Measurements from ENCODE around the gene MED15.
"Not testable (repeated sequence)": the region's sequence is repeated elsewhere in the genome, so short reads cannot be mapped to it uniquely, and the experiment has no call there.

The MED15 gene

DNA sequence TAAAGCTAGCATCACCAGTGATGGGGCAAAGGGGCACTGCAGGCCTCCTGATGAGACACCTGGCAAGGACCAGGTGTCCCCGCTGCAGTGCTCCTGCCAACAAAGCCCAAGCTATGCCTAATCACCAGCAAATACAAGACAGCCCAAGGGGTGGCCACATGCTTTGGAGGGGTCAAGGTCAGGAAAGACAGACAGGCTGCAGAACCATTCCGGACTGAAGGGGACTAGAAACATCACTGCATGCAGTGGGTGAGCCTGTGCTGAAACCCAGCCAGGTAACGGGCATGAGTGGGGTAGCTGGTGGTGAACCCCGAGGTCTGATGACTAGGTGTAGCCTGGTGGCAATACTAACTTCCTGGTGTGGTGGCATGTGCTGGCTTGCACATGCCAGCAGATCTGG lies 111.1 kb downstream of the MED15 start:
- FAIRE-seq (no peak), DNase-seq (ENCODE audit: insufficient read length, low spot score) (no peak)
- no peak for TF ChIP-seq POLR2A (IDR thresholded peaks at IDR 0.05; ENCODE audit: low read depth, low read length)
- TF ChIP-seq PAX5 (IDR thresholded peaks at IDR 0.05; ENCODE audit: insufficient read depth, low read length, severe bottlenecking), result no peak
- no peak for TF ChIP-seq SPI1 (IDR thresholded peaks at IDR 0.05; ENCODE audit: low read depth, low read length)
- TF ChIP-seq POLR2AphosphoS5 (IDR thresholded peaks at IDR 0.05; ENCODE audit: low read depth, low read length), result no peak
- no peak for TF ChIP-seq POU2F2 (IDR thresholded peaks at IDR 0.05; ENCODE audit: low read depth, low read length)
- TF ChIP-seq TAF1 (IDR thresholded peaks at IDR 0.05; ENCODE audit: low read depth, low read length), result no peak

GRCh38 chr22:20619045-20619892 lies 111.9 kb downstream of the MED15 start:
- no peak for DNase-seq (ENCODE audit: insufficient read length, low spot score)

DNA sequence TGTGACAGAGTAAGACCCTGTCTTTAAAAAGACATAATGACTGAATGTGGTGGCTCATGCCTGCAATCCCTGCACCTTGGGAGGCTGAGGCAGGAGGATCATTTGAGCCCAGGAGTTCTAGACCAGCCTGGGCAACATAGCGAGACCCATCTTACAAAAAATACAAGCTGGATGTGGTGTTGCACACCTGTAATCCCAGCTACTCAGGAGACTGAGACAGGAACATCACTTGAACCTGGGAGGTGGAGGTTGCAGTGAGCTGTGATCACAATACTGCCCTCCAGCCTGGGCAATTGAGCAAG lies 112.4 kb downstream of the MED15 start:
- FAIRE-seq; DNase-seq (ENCODE audit: insufficient read length, low spot score): not testable (repeated sequence)

More at GRCh38 chr22:20619045-20619892, 111.9 kb downstream of the MED15 start:
- FAIRE-seq, result no peak
- no peak for TF ChIP-seq TAF1 (IDR thresholded peaks at IDR 0.05; ENCODE audit: low read depth, low read length)
- no peak for TF ChIP-seq POLR2A (IDR thresholded peaks at IDR 0.05; ENCODE audit: low read depth, low read length)
- no peak for TF ChIP-seq SPI1 (IDR thresholded peaks at IDR 0.05; ENCODE audit: low read depth, low read length)
- TF ChIP-seq PAX5 (IDR thresholded peaks at IDR 0.05; ENCODE audit: insufficient read depth, low read length, severe bottlenecking), result no peak
- no peak for TF ChIP-seq POU2F2 (IDR thresholded peaks at IDR 0.05; ENCODE audit: low read depth, low read length)
- TF ChIP-seq POLR2AphosphoS5 (IDR thresholded peaks at IDR 0.05; ENCODE audit: low read depth, low read length), result no peak

- DNase-seq (ENCODE audit: insufficient read length, low spot score) (no peak), FAIRE-seq (no peak)
- TF ChIP-seq TAF1 (IDR thresholded peaks at IDR 0.05; ENCODE audit: low read depth, low read length) (no peak), SPI1 (IDR thresholded peaks at IDR 0.05; ENCODE audit: low read depth, low read length) (no peak), POU2F2 (IDR thresholded peaks at IDR 0.05; ENCODE audit: low read depth, low read length) (no peak), POLR2AphosphoS5 (IDR thresholded peaks at IDR 0.05; ENCODE audit: low read depth, low read length) (no peak), POLR2A (IDR thresholded peaks at IDR 0.05; ENCODE audit: low read depth, low read length) (no peak), PAX5 (IDR thresholded peaks at IDR 0.05; ENCODE audit: insufficient read depth, low read length, severe bottlenecking) (no peak)
Measured at GRCh38 chr22:20621162-20621561, 113.8 kb downstream of the MED15 start.

GRCh38 chr22:20622650-20623339 lies 115.4 kb downstream of the MED15 start:
- FAIRE-seq (no peak), DNase-seq (ENCODE audit: insufficient read length, low spot score) (no peak)
- TF ChIP-seq POLR2AphosphoS5 (IDR thresholded peaks at IDR 0.05; ENCODE audit: low read depth, low read length), result no peak
- TF ChIP-seq POU2F2 (IDR thresholded peaks at IDR 0.05; ENCODE audit: low read depth, low read length), result no peak
- TF ChIP-seq POLR2A (IDR thresholded peaks at IDR 0.05; ENCODE audit: low read depth, low read length), result no peak
- no peak for TF ChIP-seq PAX5 (IDR thresholded peaks at IDR 0.05; ENCODE audit: insufficient read depth, low read length, severe bottlenecking)
- no peak for TF ChIP-seq TAF1 (IDR thresholded peaks at IDR 0.05; ENCODE audit: low read depth, low read length)
- no peak for TF ChIP-seq SPI1 (IDR thresholded peaks at IDR 0.05; ENCODE audit: low read depth, low read length)

DNA sequence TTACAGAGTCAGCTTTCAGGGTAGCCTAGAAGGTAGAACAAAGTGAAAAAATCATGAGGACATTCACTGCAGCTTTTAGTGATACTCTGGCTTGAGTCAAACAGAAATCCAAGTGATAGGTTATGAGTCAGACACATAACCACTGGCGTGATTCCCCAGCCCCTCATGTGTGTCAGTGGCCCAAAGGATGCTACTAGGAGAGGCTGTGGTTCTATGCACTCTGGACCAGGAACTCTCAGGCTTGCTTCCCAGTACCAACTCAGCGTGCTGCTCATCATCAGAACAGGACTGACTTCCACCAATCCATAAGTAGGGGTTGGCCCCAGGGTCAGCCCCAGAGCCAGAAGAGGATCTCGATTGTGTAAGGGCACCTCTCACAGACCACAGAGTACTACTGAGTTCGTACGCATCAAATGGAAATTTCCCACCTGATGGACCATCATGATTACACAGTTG lies 116.8 kb downstream of the MED15 start:
- TF ChIP-seq POU2F2 (IDR thresholded peaks at IDR 0.05; ENCODE audit: low read depth, low read length), result peak; percentile 45; the same call in 1 of the 2 replicates
- no peak for TF ChIP-seq POLR2A (IDR thresholded peaks at IDR 0.05; ENCODE audit: low read depth, low read length)
- no peak for DNase-seq (ENCODE audit: insufficient read length, low spot score)
- peak; percentile 92 for FAIRE-seq

DNA sequence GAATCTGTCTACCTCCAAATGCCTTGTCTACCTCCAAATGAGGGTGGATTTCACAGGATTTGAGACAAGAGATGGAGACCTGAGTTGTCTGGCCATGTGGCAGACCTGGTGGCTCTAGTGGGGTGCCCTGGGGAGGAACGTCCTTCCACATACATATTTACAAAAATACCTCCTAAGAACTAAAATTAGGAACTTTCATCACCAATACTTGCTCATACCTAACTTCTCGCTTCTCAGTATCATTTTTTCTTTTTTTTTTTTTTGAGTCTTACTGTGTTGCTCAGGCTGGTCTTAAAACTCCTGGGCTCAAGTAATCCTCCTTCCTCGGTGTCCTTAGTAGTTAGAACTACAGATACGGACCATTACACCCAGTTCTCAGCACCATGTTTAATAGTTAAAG lies 117.9 kb downstream of the MED15 start:
- FAIRE-seq, result no peak
- TF ChIP-seq POLR2A (IDR thresholded peaks at IDR 0.05; ENCODE audit: low read depth, low read length) (no peak), POU2F2 (IDR thresholded peaks at IDR 0.05; ENCODE audit: low read depth, low read length) (no peak), PAX5 (IDR thresholded peaks at IDR 0.05; ENCODE audit: insufficient read depth, low read length, severe bottlenecking) (no peak), TAF1 (IDR thresholded peaks at IDR 0.05; ENCODE audit: low read depth, low read length) (no peak), SPI1 (IDR thresholded peaks at IDR 0.05; ENCODE audit: low read depth, low read length) (no peak), POLR2AphosphoS5 (IDR thresholded peaks at IDR 0.05; ENCODE audit: low read depth, low read length) (no peak)
- DNase-seq (ENCODE audit: insufficient read length, low spot score), result no peak

GRCh38 chr22:20626811-20627210 lies 119.4 kb downstream of the MED15 start:
- FAIRE-seq (no peak), DNase-seq (ENCODE audit: insufficient read length, low spot score) (no peak)
- TF ChIP-seq SPI1 (IDR thresholded peaks at IDR 0.05; ENCODE audit: low read depth, low read length), result no peak
- TF ChIP-seq POU2F2 (IDR thresholded peaks at IDR 0.05; ENCODE audit: low read depth, low read length), result no peak
- no peak for TF ChIP-seq PAX5 (IDR thresholded peaks at IDR 0.05; ENCODE audit: insufficient read depth, low read length, severe bottlenecking)
- no peak for TF ChIP-seq TAF1 (IDR thresholded peaks at IDR 0.05; ENCODE audit: low read depth, low read length)
- no peak for TF ChIP-seq POLR2A (IDR thresholded peaks at IDR 0.05; ENCODE audit: low read depth, low read length)
- TF ChIP-seq POLR2AphosphoS5 (IDR thresholded peaks at IDR 0.05; ENCODE audit: low read depth, low read length), result no peak

DNA sequence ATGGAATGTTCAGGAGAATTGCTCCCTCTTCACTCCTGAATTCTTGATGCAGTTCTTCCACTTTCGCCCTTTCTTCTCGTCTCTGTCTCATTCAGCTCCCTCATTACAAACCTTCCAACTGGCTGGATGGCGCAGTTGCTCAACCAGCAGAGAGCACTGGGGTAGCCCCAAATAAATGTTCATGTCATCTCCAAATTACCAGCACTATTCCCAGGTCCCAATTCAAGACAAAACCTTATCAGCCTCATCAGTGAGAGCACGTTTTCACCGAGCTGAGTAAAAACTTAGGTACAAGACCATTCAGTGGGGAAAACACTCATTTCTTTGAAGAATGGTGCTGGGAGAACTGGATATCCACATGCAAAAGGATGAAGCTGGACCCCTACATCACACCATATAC lies 120.0 kb downstream of the MED15 start:
- no peak for DNase-seq (ENCODE audit: insufficient read length, low spot score)
- no peak for FAIRE-seq
- TF ChIP-seq POLR2AphosphoS5 (IDR thresholded peaks at IDR 0.05; ENCODE audit: low read depth, low read length) (no peak), SPI1 (IDR thresholded peaks at IDR 0.05; ENCODE audit: low read depth, low read length) (no peak), PAX5 (IDR thresholded peaks at IDR 0.05; ENCODE audit: insufficient read depth, low read length, severe bottlenecking) (no peak), POU2F2 (IDR thresholded peaks at IDR 0.05; ENCODE audit: low read depth, low read length) (no peak), POLR2A (IDR thresholded peaks at IDR 0.05; ENCODE audit: low read depth, low read length) (no peak), TAF1 (IDR thresholded peaks at IDR 0.05; ENCODE audit: low read depth, low read length) (no peak)
